PFSK-1 (cell line): ENCODE data around the gene NLGN2.

Experiments used
- FOXP2 ChIP-seq: optimal IDR thresholded peaks from 2 replicates; pipeline ENCODE3; 2011; ENCODE audit warnings: borderline replicate concordance, control low read depth, inconsistent platforms; ENCODE audit not compliant: insufficient read depth; ENCODE audit errors: extremely low read length, extremely low read depth
- POLR2AphosphoS5 ChIP-seq: IDR thresholded peaks from 2 replicates; pipeline ENCODE4 v1.6.1; 2012; ENCODE audit warnings: low read depth, mild to moderate bottlenecking, control low read depth, low read length, moderate library complexity
- REST ChIP-seq, 2 experiments: IDR thresholded peaks; 2 replicates each; pipeline versions ENCODE4 v1.6.1 to v1.8.0; 2011 to 2012; ENCODE audit warnings: low read depth in 2 of 2, low read length in 2 of 2, control low read depth in 1 of 2, inconsistent platforms in 1 of 2, mild to moderate bottlenecking in 1 of 2, moderate library complexity in 1 of 2; ENCODE audit not compliant: insufficient read depth in 1 of 2
- SIN3A ChIP-seq: IDR thresholded peaks from 2 replicates; pipeline ENCODE4 v1.6.1; 2012; ENCODE audit warnings: mild to moderate bottlenecking, low read length, moderate library complexity, borderline replicate concordance; ENCODE audit not compliant: insufficient read depth
- TAF1 ChIP-seq: IDR thresholded peaks from 2 replicates; pipeline ENCODE4 v1.6.1; 2012; ENCODE audit warnings: low read length, control low read depth, borderline replicate concordance; ENCODE audit not compliant: insufficient read depth

Gene NLGN2

GRCh38 chr17:7367918-7368598 is 39.6 kb upstream of the NLGN2 start:
- TF ChIP-seq SIN3A = no peak
- no peak for TF ChIP-seq REST (IDR thresholded peaks at IDR 0.05; ENCODE audit: insufficient read depth in 1 of 2, low read depth in 2 of 2, low read length in 2 of 2)
- no peak for TF ChIP-seq POLR2AphosphoS5
- no peak for TF ChIP-seq FOXP2
- no peak for TF ChIP-seq TAF1

GRCh38 chr17:7369825-7370224 is 37.8 kb upstream of the NLGN2 start:
- no peak for TF ChIP-seq FOXP2
- TF ChIP-seq POLR2AphosphoS5 = no peak
- no peak for TF ChIP-seq REST (IDR thresholded peaks at IDR 0.05; ENCODE audit: insufficient read depth in 1 of 2, low read depth in 2 of 2, low read length in 2 of 2)

- TF ChIP-seq TAF1 (no peak), SIN3A (no peak), POLR2AphosphoS5 (no peak), FOXP2 (no peak), REST (IDR thresholded peaks at IDR 0.05; ENCODE audit: insufficient read depth in 1 of 2, low read depth in 2 of 2, low read length in 2 of 2) (no peak)
Observed at GRCh38 chr17:7370853-7371252, 36.8 kb upstream of the NLGN2 start.

GRCh38 chr17:7374353-7374752 is 33.3 kb upstream of the NLGN2 start:
- TF ChIP-seq POLR2AphosphoS5 (no peak), REST (IDR thresholded peaks at IDR 0.05; ENCODE audit: insufficient read depth in 1 of 2, low read depth in 2 of 2, low read length in 2 of 2) (no peak), FOXP2 (no peak), SIN3A (no peak), TAF1 (no peak)

GRCh38 chr17:7379134-7379533 is 28.5 kb upstream of the NLGN2 start:
- no peak for TF ChIP-seq FOXP2
